EL (cell line): Measurements from ENCODE around the gene LBR.
"Not testable (repeated sequence)": the region's sequence is repeated elsewhere in the genome, so short reads cannot be mapped to it uniquely, and the experiment has no call there.

Source experiments
- DNase-seq: peaks from one replicate; pipeline ENCODE4 v3.0.0-alpha.2; 2016

Gene LBR

DNA sequence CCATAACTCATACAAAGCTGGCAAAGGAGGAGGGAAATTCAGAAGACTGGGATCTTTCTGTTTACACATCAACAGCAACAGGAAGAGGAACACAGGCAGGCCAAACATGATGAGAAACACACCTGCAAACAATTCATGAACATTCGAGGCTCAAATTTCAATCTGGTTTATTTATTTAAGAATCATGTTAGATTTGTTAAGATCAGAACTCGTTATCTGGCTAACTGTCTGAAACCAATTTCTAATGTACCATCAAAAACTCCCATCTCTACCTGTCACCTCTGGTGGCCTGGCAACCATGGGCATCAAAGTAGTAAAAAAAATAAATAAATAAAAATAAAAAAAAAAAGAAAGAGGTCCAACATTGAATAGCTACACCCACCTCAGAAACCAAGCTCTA is 9.8 kb downstream of the LBR start:
- no peak for DNase-seq

GRCh38 chr1:225415967-225416745 is 11.7 kb downstream of the LBR start:
- DNase-seq = no peak

DNA sequence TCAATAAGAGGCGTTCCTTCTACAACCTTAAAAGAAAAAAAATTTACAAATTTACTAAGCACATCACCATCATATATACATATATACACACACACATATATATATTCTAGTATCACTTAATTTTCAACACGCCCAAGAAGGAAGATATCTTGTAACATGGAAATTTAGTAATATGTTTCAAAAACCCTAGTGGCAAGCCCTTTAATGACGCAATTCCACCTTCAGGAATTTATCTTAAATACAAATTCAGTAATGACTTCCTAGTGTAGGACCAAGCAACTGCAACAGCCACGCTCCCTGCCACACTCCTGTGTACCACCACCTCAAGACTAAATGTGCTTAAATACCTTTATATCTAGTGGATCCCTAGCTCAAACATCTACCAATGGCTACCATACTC is 12.5 kb downstream of the LBR start:
- DNase-seq = no peak

DNA sequence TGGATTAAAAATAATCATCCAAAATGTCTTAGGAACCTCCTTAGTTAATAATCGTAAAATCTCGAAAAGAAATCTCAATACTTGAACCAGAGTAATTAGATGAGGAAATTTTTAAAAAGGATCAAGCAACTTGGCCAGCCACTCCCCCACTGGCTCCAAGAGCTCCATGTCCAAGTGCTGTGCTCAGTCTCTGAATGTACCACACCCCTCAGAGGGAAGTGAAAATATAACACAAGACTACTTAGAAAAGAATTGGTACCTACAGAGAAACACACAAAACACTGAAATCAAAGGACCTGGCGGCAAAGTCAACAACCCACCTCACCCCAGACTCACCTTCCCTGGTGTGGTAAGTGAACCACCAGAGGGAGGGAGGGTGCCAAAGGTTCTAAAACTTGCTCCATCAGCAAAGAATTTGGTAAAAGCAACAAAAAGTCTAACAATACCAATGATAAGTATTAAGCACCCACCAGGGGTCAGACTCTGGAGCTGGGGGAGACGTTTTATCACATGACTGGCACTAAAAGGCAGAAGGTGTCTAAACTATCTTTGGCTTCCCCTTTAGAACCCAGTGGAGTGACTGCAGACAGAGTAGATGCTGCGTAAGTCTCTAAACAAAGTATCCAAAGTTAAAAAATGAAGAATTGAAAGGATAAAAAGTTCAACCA is 14.0 kb downstream of the LBR start:
- DNase-seq = no peak

GRCh38 chr1:225412803-225413351 is 15.0 kb downstream of the LBR start:
- no peak for DNase-seq

- no peak for DNase-seq
These were observed 15.5 kb downstream of the LBR start for GRCh38 chr1:225412321-225412720.

- no peak for DNase-seq
These were observed 17.8 kb downstream of the LBR start for GRCh38 chr1:225410036-225410435.

GRCh38 chr1:225409051-225409450 is 18.8 kb downstream of the LBR start:
- no peak for DNase-seq

GRCh38 chr1:225408249-225408648 is 19.6 kb downstream of the LBR start:
- no peak for DNase-seq

DNA sequence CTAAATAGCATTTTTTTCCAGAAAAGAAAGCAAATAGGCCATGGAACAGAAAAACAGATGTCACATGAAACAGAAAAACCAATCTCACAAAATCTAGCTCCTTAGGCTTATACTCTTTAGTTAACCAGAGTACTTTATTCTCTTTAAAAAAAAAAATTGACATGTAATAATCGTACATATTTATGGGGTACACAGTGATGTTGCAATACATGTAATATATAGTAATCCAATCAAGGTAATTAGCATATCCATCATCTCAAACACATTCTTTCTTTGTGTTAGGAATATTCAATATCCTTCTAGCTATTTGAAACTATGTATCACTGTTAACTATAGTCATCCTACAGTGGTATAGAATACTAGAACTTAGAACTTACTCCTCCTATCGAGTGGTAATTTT is 20.1 kb downstream of the LBR start:
- DNase-seq = no peak

GRCh38 chr1:225406976-225407725 is 20.7 kb downstream of the LBR start:
- no peak for DNase-seq

DNA sequence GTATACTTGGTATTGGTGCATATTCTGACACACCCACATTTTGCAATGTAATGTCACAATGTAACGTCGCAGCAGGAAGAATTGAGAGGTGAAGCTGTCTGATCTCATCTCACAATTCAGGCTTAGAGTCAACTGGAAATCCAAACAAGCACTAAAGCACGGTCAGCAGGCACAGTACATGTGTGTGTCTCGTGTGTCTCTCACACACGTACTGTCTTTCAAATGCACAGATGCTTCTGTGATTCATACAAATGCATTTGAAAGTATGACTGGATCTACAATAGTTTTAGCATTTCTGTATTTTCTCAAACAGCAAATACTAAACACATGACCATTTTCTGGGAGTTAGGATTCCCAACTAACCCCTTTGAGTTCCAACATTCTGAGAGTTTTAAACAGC is 26.9 kb downstream of the LBR start:
- DNase-seq = no peak

DNA sequence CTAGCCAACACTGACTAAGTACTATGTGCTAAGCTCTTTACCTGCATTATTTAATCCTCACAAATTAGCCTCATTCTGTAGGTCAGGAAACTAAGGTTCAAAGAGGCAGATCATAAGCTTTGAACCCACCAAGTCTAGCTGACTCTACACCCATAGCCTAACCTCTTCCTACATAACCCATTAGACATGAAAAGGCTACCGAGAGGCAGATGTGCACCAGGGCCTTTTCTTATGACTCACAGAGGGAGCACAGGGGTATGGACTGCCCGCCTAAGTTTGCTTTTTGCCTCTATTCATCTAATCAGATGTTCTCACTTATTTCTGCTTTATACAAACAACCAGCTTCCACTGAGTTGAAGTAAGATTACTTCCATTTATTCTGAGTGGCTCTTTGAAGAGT is 31.5 kb downstream of the LBR start:
- DNase-seq = no peak

- DNase-seq = no peak
These were observed 38.0 kb downstream of the LBR start for GRCh38 chr1:225389843-225390242.

DNA sequence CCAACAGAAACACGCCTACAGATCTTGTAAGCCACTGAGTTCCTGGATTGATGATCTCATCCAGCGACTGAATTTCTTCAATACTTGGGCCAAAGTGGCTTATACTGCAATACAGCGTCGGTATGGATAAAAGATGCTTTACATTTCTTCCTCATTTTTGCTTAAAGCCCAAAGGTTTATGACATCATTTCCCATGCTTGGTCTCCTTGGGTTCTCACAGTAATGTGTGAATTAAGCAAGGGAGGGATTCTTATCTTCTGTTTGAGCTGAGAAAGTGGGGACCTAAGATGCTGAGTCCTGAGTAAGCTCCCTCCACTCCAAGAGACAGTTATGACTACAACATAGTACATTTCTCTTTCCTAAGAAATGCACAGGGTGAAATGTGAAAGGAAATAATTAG is 39.5 kb downstream of the LBR start:
- no peak for DNase-seq

DNA sequence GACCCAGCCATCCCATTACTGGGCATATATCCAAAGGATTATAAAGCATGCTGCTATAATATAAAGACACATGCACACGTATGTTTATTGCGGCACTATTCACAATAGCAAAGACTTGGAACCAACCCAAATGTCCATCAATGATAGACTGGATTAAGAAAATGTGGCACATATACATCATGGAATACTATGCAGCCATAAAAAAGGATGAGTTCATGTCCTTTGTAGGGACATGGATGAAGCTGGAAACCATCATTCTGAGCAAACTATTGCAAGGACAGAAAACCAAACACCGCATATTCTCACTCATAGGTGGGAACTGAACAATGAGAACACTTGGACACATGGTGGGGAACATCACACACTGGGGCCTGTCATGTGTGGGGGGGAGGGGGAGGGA is 41.0 kb downstream of the LBR start:
- DNase-seq = not testable (repeated sequence)

GRCh38 chr1:225380691-225381090 is 47.1 kb downstream of the LBR start:
- DNase-seq = no peak

DNA sequence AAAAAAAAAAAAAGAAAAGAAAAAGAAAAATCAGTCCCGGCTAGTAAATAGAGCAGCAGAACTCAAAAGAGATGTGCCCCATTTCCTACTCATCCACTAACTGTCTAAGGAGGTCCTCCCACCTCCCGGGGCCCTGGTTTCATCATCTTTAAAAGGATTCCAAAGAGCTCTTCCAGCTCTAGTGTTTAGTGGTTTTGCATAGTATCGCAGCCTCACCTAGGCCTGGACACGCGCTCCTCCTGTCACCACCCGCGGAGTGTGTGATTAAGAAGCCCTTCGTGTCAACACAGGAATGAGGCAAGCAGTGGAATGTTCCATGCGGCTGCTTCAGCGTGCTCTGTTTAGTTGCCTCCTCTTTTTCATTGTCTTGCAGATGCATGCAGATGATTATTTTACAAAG is 49.0 kb downstream of the LBR start:
- DNase-seq = peak; percentile 44

GRCh38 chr1:225374996-225375395 is 52.8 kb downstream of the LBR start:
- DNase-seq = no peak

- no peak for DNase-seq
These were observed 54.7 kb downstream of the LBR start for GRCh38 chr1:225373155-225373554.

DNA sequence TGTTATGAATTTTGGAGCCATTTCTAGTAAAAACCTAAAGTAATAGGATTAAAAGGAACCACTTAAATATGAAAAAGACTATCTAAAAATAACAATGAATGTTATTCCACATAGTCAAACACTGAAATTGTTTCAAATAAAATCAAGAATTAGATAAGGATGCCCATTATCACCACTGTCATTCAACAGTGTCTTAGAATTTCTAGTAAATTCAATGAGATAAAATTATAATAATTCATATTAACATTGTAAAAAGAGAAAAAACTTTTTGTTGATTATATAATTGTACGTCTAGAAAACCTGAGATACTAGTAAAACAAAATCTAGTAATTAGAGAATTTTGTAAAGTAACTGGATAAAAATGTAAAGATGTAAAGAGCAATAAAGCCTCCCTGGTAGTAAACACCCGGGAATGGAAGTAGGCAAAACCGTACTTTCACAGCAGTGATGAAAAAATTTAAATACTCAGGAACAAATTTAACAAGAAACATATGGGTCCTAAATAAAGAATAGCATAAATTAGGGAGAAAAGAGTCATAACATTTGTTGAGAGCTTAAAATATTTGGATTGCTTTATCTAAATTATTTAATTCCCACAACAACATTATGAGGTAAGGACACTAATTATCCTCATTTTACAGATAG is 56.4 kb downstream of the LBR start:
- DNase-seq = no peak

DNA sequence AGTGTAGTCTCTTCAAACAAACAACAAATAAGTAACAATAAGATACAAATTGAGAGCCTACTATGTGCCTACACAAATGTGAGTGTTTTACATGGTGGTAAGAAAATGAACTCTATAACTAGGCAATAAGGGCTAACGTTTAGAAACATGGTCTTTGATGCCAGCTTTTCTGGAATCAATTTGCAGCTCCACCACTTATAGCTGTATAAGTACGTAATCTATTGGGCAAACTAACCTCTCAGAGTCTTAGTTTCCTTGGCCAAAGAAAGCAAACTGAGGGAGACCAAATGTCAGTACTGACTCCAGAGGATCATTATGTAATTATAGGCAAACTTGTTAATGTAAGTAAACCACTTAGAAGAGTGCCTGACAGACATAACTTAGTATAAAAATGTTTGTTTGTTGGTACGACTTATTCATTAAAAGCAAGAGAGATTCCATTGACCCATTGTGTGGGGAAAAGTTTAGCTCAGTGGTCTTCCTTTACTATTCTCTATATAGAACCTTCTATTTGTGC is 59.7 kb downstream of the LBR start:
- DNase-seq = no peak

GRCh38 chr1:225366552-225366951 is 61.3 kb downstream of the LBR start:
- no peak for DNase-seq
